RPMI7951 (cell line): ENCODE measurements around the gene ATG5. TPM values are rescaled to one million over a fixed set of nuclear protein-coding genes. Genes with fewer than 3 reads are reported as not detected.
"Not testable (repeated sequence)": the region's sequence is repeated elsewhere in the genome, so short reads cannot be mapped to it uniquely, and the experiment has no call there.

ENCODE experiments used
- DNase-seq: peaks from one replicate; pipeline ENCODE4 v3.0.0-alpha.2; 2012; ENCODE audit warnings: low read depth
- total RNA-seq: library from RNA; depleted of rRNA; stranded (reverse); fragments of >200 nt; shearing (Covaris generic); gene quantifications from 2 replicates; pipeline ENCODE4 v1.2.3, GENCODE V29; 2014

The ATG5 gene
- total RNA-seq, 1 experiment from 2014 or later = 88.3 TPM

DNA sequence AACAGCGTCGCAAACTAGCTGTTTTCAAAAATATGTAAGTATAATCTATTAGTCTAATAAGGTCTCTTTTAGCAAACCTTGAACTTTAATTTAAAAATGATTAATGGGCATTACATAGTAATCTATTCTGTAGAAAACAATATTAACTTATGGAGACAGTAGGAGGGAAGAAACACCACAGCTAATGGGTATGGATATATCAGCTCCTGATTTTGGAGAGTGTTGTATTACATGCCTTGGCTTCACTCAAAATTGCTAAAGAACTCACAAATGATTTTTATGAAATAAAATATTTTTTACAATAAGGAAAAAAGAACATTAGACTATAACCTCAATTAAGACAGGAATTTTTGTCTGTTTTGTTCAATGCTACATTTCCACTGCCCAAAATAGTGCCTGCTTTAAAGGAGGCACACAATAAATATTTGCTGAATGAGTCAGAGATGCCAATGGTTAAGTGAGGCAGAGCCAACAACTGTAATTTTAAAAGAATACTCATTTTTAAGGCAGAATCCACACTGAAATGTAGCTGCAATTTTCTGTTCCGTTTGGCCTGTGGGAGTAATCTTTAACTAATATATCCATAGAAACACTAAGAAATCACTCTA is 15.7 kb downstream of the ATG5 start:
- DNase-seq = peak; percentile 79

DNA sequence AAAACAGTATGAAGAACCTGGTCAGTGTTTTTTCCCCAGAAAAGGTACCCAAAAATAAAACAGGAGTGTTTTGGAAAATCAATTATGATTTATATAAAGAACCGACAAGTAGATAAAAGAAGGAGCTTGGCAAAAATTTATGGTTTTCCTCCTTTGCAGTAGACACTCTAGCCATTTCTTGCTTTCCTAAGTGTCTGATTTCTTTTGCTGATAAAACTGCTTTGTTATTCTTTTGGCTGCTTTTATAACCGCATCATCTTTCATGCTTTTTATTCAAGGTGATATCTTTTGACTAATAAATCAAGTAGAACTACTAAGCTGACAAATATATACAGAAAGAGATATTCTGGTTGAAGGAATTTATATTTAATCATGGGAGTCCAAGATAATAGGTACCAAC is 16.6 kb downstream of the ATG5 start:
- DNase-seq = no peak

DNA sequence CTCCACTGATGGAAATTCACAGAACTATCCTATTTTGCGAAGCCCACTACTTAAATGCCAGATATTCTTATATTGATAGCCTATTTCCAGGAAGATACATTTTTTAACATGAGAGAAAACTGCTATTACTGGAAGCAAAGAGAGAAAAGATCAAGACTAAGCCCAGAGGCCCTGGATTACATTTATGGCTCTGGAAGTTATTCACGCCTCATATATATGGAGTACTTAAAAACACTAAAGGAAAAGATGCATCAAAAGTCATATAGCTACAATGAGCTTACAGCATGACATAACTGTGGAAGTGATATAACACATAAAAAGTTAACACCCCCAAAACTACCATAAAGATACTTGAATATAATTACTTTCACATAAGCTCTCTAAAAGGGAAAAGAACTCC is 19.8 kb downstream of the ATG5 start:
- no peak for DNase-seq

DNA sequence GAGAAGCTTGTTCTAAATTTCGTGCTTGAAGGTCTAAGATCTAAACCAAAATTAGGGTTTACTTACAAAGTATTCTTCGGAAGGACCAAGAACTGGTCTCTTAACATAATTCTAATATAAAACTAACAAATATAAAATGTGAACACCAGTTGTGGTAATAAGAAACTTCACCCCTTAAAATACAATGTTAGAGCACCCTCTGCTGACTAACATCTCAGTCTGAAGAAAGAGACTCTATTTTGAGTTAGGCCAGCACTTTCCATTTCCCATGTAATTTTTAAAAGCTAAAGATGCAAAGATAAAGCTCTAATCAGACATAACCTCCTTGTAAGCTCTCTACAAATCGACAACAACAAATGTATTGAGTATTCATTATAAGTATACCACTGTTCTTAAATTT is 24.6 kb downstream of the ATG5 start:
- DNase-seq = peak; percentile 50

DNA sequence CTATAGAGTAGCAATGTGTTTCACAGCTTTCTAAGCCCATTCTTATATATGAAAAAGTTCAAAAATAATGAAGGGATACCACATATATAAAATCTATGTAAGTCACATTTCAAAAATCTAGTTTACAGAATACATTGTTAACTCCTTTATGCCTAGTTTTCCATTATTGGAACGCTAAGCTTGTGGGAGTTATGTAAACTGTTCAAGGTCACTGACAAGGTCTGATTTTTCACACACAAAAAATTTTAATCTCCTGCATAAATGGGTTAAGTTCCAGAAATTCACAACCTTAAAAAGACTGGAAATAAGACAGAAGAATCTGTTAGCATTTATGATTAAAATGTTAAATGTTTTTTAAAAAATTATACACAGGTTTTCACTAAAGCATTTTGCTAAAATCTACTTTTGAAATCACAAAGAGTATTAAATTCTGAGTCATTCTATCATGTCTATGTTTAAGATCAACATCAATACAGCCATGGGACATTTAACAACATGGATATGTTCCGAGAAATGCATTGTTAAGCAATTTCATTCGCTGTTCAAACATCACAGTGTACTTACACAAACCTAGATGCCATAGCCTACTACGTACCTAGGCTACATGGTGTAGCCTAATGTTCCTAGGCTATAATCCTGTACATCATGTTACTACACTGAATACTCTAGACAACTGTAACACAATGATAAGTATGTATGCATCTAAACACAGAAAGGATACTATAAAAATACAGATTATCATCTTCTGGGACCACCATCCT is 25.4 kb downstream of the ATG5 start:
- DNase-seq = no peak

DNA sequence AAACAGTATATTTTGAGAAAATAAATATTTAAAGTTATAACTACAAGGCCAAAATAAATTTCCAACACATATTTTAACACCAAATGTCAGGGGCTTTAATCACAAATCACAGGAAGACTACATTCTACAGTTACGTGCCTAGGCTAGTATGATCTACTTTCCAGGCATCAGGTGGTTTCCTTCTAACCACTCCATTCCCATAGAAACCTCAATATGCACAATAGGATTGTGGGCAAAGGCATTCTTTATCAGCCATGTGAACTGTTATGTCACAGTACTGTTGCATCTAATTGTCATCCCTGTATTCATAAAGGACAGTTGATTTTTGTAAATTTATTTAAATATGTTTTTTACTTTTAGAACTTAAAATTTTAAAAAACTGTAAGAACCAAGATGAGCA is 32.4 kb downstream of the ATG5 start:
- DNase-seq = no peak

DNA sequence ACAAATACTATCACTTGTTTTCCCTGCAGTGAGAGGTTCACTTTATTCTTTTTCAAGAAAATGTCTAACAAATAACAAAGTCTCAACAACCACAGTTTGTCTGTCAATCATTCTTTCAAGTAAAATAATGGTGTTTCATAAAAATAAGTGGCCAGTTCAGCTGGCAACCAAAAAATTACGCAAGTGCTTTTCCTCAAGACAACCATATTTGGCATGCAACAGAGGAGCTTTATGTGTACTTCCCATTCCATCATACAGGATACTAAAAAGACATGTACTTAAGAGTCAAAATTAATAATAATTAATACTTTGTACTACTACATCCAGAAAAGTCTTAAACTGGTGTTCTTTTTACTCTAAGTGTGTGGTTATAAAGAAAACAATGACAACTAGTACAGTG is 34.6 kb downstream of the ATG5 start:
- no peak for DNase-seq

DNA sequence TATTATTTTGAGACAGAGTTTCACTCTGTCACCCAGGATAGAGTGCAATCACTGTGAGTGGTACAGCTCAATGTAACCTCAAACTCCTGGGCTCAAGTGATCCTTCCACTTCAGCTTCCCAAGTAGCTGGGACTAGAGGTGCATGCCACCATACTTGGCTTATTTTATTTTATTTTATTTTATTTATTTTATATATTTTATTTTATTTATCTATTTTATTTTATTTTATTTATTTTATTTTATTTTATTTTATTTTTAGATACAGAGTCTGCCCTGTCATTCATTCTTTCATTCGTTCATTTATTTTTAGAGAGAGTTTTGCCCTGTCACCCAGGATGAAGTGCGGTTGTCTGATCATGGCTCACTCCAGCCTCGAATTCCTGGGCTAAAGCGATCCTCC is 35.5 kb downstream of the ATG5 start:
- DNase-seq = no peak

DNA sequence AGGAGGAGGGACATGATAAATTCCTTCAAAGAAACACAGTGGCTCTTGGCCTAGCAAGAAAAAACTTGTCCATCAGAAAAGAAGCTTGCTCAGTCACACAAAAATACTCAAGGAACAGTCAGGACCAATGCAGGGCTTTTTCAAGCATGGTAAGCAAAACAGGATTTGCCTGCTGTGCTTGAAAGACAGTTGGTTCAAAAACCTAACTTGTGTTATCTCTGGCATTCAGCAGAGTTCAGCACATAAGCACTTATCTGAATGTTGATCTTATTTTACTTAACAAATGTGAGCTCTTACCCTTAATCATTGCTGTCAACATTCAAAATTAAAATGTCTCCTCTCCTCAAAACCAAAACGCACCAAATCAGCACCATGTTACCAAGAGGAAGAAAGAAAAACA is 38.3 kb downstream of the ATG5 start:
- no peak for DNase-seq

DNA sequence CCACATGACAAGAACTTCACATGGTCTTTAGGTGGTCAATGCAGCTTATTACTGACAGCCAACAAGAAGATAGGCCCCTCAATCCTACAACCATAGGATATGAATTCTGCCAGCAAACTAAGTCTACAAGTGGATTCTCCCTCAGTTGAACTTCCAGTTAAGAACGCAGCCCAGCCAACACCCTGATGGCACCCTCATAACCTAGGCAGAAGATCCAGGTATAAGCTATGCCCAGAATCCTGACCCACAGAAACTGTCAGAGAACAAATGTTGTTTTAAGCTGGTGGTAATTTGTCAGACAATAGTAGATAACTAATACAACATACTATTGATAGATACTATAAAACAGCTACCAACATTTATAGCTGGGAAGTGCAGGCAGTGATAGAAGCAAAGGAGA is 38.8 kb downstream of the ATG5 start:
- no peak for DNase-seq

DNA sequence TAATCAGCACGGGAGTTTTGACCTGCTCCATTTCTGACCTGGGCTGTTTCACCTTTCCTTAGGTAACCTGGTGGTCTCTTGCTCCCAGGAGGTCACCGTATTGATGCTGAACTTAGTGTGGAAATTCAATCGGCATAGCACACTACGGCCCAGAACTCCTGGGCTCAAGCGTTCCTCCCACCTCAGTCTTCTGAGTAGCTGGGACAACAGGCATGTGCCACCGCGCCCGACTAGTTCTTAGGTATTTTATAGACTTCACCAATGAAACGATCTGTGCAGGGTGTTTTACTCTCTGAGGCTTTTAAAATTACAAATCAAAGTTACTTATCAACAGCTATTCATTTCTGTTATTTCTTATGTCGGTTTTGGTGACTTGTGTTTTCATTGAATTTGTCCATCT is 42.1 kb downstream of the ATG5 start:
- DNase-seq = no peak

DNA sequence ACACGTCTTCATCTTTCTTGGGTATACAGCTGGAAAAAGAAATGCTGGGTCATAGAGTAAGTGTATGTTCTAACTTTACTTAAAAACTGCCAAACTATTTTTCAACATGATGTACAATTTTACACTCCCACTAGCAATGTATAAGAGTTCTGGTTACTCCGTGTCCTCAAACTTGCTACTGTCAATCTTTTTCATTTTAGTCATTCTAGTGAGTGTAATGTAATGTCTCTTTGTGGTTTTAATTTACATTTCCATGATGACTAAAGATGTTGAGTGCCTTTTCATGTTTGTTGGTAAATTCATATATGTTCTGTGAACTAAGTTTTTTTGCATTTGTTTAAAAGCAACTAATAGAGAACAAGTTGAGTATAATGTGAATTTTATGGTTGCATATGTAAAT is 43.9 kb downstream of the ATG5 start:
- DNase-seq = no peak

DNA sequence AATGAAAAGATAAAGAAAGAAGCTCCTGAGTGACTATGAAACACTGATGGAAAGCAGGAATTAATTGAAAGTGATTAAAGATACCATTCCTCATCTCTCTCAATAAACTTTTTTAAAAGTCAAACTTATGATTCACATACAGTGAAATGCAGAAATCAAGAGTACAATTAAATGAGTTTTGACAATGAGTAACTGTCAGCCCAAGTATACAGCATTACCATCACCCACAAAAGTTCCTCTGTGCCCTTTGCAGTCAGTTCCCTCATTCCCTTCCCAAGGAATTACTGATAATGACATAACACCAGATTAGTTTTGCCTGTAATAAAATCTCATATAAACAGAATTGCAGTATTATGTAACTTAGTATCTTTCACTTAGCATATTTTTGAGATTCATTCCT is 44.5 kb downstream of the ATG5 start:
- DNase-seq = peak; percentile 11

DNA sequence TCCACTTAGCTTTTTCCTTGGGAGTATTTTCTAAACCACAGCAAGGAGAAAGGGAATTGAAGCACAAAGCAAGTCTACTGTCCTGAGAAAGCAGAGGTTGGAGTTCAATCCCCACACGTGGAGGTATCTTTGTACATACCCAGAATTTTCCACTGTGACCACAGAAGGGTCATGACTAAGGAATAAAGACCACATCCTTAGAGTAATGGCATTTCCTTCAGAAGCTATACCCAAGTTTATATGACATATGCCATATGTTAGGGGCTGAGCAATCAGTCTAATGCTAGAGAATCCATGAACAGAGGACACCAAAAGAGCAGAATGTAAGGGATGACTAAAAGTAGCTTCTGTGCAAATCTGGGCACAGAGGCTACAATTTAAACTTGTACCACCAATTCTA is 46.4 kb downstream of the ATG5 start:
- peak; percentile 78 for DNase-seq

DNA sequence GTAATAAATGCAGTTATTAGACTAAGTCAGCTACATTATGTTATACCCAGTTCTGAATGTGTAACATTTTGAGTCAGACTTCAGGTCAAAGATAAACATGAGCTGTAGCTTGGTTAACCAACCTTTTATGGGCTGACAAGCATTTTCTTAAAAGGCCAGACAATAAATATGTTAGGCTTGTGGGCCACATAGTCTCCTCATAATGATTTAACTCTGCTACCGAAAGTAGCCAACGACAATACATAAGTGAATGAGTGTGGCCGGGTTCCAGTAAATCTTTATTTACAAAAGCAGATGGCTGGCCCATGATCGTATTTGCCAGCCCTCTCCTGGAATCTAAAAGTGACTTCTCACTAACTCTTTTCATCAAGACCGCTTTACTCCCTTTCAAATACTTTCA is 49.9 kb downstream of the ATG5 start:
- peak; percentile 27 for DNase-seq

DNA sequence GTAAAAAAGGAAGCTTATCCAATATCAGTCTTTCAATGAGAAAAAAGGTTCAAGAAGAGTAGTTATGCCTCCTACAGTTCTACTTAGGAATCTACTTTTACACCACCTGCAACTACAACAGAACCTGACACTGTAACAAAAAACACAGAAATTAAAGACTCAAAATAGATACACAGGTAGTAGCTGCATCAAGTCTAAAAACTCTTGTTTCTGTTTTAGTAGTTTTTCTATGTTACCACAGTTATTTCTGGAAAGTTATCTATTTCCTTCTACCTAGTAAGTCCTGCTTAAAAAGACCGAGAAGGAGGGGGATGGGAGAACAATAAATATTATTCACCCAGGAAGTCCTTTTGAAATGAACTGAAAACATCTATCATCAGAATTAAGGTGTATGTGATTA is 52.5 kb downstream of the ATG5 start:
- no peak for DNase-seq

DNA sequence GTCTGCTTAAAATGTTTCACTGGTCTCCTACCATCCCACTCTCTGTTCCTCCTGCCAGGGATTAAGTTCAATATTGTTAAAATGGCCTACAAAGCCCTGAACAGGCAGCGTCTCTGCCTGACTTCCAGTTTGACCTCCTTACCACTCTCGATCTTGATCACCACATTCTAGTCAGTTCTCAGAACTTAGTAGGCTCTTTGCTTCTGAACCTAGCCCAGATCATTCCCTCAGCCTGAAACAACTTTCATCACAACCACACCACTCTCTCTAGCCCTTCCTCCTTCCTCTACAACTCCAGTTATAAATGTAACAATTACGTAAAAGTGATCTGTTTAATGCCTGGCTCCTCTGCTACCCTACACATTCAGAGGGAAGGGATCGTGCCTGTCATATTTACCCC is 53.3 kb downstream of the ATG5 start:
- no peak for DNase-seq

DNA sequence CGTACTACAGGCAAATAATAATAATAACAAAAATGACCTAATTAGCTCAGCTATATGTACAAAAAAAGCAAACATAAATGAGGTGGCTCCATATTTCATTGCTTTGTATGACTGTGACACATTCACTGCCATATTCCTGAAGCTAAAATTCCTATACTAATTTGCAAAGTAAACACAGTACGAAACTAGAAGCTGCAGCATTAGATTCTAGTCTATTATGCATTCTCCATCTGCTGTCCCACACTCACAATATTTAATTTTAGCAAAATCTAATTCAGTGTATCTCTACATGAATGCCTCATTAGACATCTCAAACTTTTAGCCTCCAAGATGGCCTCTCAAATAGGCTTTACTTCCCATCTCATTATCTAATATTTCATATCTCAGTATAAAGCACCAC is 55.1 kb downstream of the ATG5 start:
- DNase-seq = no peak

DNA sequence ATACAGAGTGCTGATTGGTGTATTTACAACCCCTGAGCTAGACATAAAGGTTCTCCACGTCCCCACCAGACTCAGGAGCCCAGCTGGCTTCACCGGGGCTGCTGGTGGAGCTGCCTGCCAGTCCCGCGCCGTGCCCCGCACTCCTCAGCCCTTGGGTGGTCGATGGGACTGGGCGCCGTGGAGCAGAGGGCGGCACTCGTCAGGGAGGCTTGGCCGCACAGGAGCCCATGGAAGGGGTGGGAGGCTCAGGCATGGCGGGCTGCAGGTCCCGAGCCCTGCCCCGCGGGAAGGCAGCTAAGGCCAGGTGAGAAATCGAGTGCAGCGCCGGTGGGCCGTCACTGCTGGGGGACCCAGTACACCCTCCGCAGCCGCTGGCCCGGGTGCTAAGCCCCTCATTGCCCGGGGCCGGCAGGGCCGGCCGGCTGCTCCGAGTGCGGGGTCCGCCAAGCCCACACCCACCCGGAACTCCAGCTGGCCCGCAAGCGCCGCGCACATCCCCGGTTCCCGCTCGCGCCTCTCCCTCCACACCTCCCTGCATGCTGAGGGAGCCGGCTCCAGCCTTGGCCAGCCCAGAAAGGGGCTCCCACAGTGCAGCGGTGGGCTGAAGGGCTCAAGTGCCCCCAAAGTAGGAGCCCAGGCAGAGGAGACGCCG is 56.2 kb downstream of the ATG5 start:
- DNase-seq = not testable (repeated sequence)

DNA sequence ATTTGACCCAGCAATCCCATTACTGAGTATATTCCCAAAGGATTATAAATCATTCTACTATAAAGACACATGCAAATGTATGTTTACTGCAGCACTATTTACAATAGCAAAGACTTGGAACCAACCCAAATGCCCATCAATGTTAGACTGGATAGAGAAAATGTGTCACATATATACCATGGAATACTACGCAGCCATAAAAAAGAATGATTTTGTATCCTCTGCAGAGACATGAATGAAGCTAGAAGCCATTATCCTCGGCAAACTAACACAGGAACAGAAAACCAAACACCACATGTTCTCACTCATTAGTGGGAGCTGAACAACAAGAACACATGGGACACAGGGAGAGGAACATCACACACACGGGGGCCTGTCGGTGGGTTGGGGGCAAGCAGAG is 57.1 kb downstream of the ATG5 start:
- not testable (repeated sequence) for DNase-seq

DNA sequence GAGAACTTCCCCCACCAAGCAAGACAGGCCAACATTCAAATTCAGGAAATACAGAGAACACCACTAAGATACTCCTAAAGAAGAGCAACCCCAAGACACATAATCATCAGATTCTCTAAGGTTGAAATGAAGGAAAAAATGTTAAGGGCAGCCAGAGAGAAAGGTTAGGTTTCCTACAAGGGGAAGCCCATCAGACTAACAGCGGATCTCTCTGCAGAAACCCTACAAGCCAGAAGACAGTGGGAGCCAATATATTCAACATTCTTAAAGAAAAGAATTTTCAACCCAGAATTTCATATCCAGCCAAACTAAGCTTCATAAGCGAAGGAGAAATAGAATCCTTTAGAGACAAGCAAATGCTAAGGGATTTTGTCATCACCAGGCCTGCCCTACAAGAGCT is 61.1 kb downstream of the ATG5 start:
- not testable (repeated sequence) for DNase-seq

DNA sequence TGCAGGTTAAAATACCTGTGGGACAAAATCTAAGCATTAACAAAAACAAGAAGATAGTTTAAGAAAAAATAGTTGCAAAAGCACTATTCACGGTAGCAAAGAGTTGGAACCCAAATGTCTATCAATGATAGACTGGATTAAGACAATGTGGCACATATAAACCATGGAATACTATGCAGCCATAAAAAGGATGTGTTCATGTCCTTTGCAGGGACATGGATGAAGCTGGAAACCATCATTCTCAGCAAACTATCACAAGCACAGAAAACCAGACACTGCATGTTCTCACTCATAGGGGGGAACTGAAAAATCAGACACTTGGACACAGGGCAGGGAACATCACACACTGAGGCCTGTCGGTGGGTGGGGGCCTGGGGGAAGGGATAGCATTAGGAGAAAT is 65.8 kb downstream of the ATG5 start:
- not testable (repeated sequence) for DNase-seq

DNA sequence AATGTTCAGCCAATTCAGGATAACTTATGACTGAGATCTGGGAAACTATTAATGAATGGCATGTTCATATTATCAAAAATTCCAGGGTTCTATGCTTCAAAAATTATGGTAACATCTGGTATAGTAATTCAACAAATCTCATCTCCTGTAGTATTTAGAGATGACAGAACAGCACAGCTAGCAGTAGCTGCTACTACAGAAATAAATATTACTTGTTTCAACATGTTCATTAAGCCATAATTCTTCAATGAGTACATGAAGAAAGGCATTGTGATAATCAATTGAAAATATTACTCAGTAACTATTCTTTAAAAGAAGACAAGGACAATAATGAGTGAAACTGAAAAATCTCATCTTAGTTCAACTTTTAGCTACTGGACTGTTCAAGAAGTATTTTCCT is 66.8 kb downstream of the ATG5 start:
- no peak for DNase-seq
